ENCODE results near the gene IFNL4. TPM values are rescaled to one million over a fixed set of nuclear protein-coding genes. Genes with fewer than 3 reads are reported as not detected.

Gene IFNL4
- total RNA-seq, 1 experiment from 2014 or later, result not detected

- ChIA-PET POLR2A (ENCODE audit: low non-redundant PET) (no interaction called here), CTCF (no interaction called here)
- Histone ChIP-seq H3K9me3 (ENCODE audit: low read depth, low read length, poor library complexity, severe bottlenecking) (no peaks in the 10 kb centered on the region), H3K4me1 (ENCODE audit: insufficient read depth, low read length, poor library complexity, severe bottlenecking) (no peaks in the 10 kb centered on the region), H3K27me3 (replicated peaks; ENCODE audit: insufficient read depth, low read depth, low read length, poor library complexity) (peaks cover 16% of the 10 kb centered on the region), H3K27ac (ENCODE audit: low read depth, low read length, poor library complexity, severe bottlenecking) (no peak overlapping the region), H3K4me3 (ENCODE audit: low read depth, low read length, poor library complexity, severe bottlenecking) (no peak overlapping the region), H3K36me3 (ENCODE audit: insufficient read depth, low read length, poor library complexity, severe bottlenecking) (no peaks in the 10 kb centered on the region)
- intact Hi-C loops (cut with micrococcal nuclease; ENCODE audit: unreplicated experiment), result no loop called here
- no peak for DNase-seq (ENCODE audit: low spot score)
- no TSS peak for BruUV-seq (replicated peaks)
- no peak for TF ChIP-seq EZH2 (IDR thresholded peaks at IDR 0.05; ENCODE audit: borderline replicate concordance, low read depth, low read length, poor library complexity, severe bottlenecking)
- no peak for TF ChIP-seq CTCF (conservative IDR thresholded peaks at IDR 0.05; ENCODE audit: low read depth, low read length)
Measured at GRCh38 chr19:39254531-39255345, 6.1 kb upstream of the IFNL4 start.

- Histone ChIP-seq H3K27me3 (replicated peaks; ENCODE audit: insufficient read depth, low read depth, low read length, poor library complexity) (peaks cover 27% of the 10 kb centered on the region), H3K9me3 (ENCODE audit: low read depth, low read length, poor library complexity, severe bottlenecking) (no peaks in the 10 kb centered on the region), H3K36me3 (ENCODE audit: insufficient read depth, low read length, poor library complexity, severe bottlenecking) (no peaks in the 10 kb centered on the region), H3K4me3 (ENCODE audit: low read depth, low read length, poor library complexity, severe bottlenecking) (no peak overlapping the region), H3K4me1 (ENCODE audit: insufficient read depth, low read length, poor library complexity, severe bottlenecking) (no peaks in the 10 kb centered on the region), H3K27ac (ENCODE audit: low read depth, low read length, poor library complexity, severe bottlenecking) (no peak overlapping the region)
- no peak for DNase-seq (ENCODE audit: low spot score)
- ChIA-PET CTCF (no interaction called here), POLR2A (ENCODE audit: low non-redundant PET) (no interaction called here)
- BruUV-seq (replicated peaks), result no TSS peak
- TF ChIP-seq EZH2 (IDR thresholded peaks at IDR 0.05; ENCODE audit: borderline replicate concordance, low read depth, low read length, poor library complexity, severe bottlenecking) (no peak), CTCF (conservative IDR thresholded peaks at IDR 0.05; ENCODE audit: low read depth, low read length) (no peak)
- intact Hi-C loops (cut with micrococcal nuclease; ENCODE audit: unreplicated experiment), result no loop called here
Measured at GRCh38 chr19:39253374-39254149, 4.9 kb upstream of the IFNL4 start.

- no peaks in the 10 kb centered on the region for H3K36me3 ChIP-seq (ENCODE audit: insufficient read depth, low read length, poor library complexity, severe bottlenecking)
Measured at GRCh38 chr19:39252458-39252857, 3.8 kb upstream of the IFNL4 start.

More at GRCh38 chr19:39252458-39252857, 3.8 kb upstream of the IFNL4 start:
- intact Hi-C loops (cut with micrococcal nuclease; ENCODE audit: unreplicated experiment), result no loop called here
- peaks cover 38% of the 10 kb centered on the region for H3K27me3 ChIP-seq (replicated peaks; ENCODE audit: insufficient read depth, low read depth, low read length, poor library complexity)
- H3K4me3 ChIP-seq (ENCODE audit: low read depth, low read length, poor library complexity, severe bottlenecking), result no peak overlapping the region
- ChIA-PET CTCF (no interaction called here), POLR2A (ENCODE audit: low non-redundant PET) (no interaction called here)
- TF ChIP-seq EZH2 (IDR thresholded peaks at IDR 0.05; ENCODE audit: borderline replicate concordance, low read depth, low read length, poor library complexity, severe bottlenecking), result no peak
- no peak for TF ChIP-seq CTCF (conservative IDR thresholded peaks at IDR 0.05; ENCODE audit: low read depth, low read length)
- DNase-seq (ENCODE audit: low spot score), result no peak
- no peaks in the 10 kb centered on the region for H3K9me3 ChIP-seq (ENCODE audit: low read depth, low read length, poor library complexity, severe bottlenecking)
- no TSS peak for BruUV-seq (replicated peaks)
- no peak overlapping the region for H3K27ac ChIP-seq (ENCODE audit: low read depth, low read length, poor library complexity, severe bottlenecking)
- no peaks in the 10 kb centered on the region for H3K4me1 ChIP-seq (ENCODE audit: insufficient read depth, low read length, poor library complexity, severe bottlenecking)

All from A673 (cell line).